ENCODE results near the gene SPOUT1. TPM values are rescaled to one million over a fixed set of nuclear protein-coding genes. Genes with fewer than 3 reads are reported as not detected.
A peak's percentile ranks its signal among the peaks of the same experiment; 100 is the strongest.

Gene SPOUT1
- total RNA-seq, 4 donors from 2014 or later = 44.2 to 97.4 (median 79.4) TPM

GRCh38 chr9:128770286-128771030 is 59.1 kb downstream of the SPOUT1 start:
- TF ChIP-seq POLR2A (IDR thresholded peaks at IDR 0.05) (no peak), EP300 (IDR thresholded peaks at IDR 0.05) (no peak), POLR2AphosphoS5 (IDR thresholded peaks at IDR 0.05) (no peak), CTCF (IDR thresholded peaks at IDR 0.05) (no peak)
- H3K27ac ChIP-seq = peak overlapping the region; percentile 95
- no peaks in the 10 kb centered on the region for H3K36me3 ChIP-seq
- no peak for DNase-seq (ENCODE audit: low spot score in 2 of 2)
- 72% methylated on average over 11 of the region's 11 CpGs for WGBS
- peak overlapping the region; percentile 87 for H3K4me3 ChIP-seq
- no peaks in the 10 kb centered on the region for H3K9me3 ChIP-seq
- no peaks in the 10 kb centered on the region for H3K27me3 ChIP-seq
- H3K4me1 ChIP-seq = peaks cover 29% of the 10 kb centered on the region

Other genes starting within 250 kb of the SPOUT1 start
- 10 to 100 TPM; 43.5 to 52.4 (median 45.8) TPM for gene DYNC2I2, start 172.9 kb downstream of the SPOUT1 start, total RNA-seq
- gene SET, start 140.6 kb downstream of the SPOUT1 start, total RNA-seq = 100 to 1,000 TPM; 101 to 166 (median 161) TPM
- gene PKN3, start 127.3 kb downstream of the SPOUT1 start, total RNA-seq = 1 to 10 TPM; 3.4 to 6.0 (median 4.4) TPM
- gene ZDHHC12, start 105.7 kb downstream of the SPOUT1 start, total RNA-seq = 10 to 100 TPM; 31.5 to 90.5 (median 75.0) TPM
- 10 to 100 TPM; 53.7 to 75.3 (median 67.7) TPM for gene ZER1, start 57.9 kb downstream of the SPOUT1 start, total RNA-seq
- 10 to 100 TPM; 11.9 to 27.8 (median 20.0) TPM for gene TBC1D13, start 42.5 kb downstream of the SPOUT1 start, total RNA-seq
- 10 to 100 TPM; 11.5 to 34.0 (median 21.6) TPM for gene ENDOG, start 11.3 kb downstream of the SPOUT1 start, total RNA-seq
- gene KYAT1, start 52.2 kb upstream of the SPOUT1 start, total RNA-seq = 10 to 100 TPM; 10.6 to 17.1 (median 14.6) TPM
- gene LRRC8A, start 52.3 kb upstream of the SPOUT1 start, total RNA-seq = 100 to 1,000 TPM in 3 of 4 donors, 10 to 100 TPM in 1; 77.3 to 127 (median 108) TPM
- gene PHYHD1, start 91.2 kb upstream of the SPOUT1 start, total RNA-seq = 10 to 100 TPM; 39.1 to 73.5 (median 49.5) TPM
- 10 to 100 TPM in 3 of 4 donors, 1 to 10 TPM in 1; 5.2 to 12.7 (median 10.8) TPM for gene DOLK, start 117.8 kb upstream of the SPOUT1 start, total RNA-seq
- gene NUP188, start 117.9 kb upstream of the SPOUT1 start, total RNA-seq = 100 to 1,000 TPM in 1 of 4 donors, 10 to 100 TPM in 3; 53.6 to 104 (median 60.6) TPM
- 100 to 1,000 TPM; 193 to 331 (median 258) TPM for gene SH3GLB2, start 198.5 kb upstream of the SPOUT1 start, total RNA-seq
- 10 to 100 TPM; 28.3 to 44.3 (median 39.7) TPM for gene MIGA2, start 206.8 kb upstream of the SPOUT1 start, total RNA-seq